ENCODE measurements around the gene GMPPA.

Gene GMPPA

DNA sequence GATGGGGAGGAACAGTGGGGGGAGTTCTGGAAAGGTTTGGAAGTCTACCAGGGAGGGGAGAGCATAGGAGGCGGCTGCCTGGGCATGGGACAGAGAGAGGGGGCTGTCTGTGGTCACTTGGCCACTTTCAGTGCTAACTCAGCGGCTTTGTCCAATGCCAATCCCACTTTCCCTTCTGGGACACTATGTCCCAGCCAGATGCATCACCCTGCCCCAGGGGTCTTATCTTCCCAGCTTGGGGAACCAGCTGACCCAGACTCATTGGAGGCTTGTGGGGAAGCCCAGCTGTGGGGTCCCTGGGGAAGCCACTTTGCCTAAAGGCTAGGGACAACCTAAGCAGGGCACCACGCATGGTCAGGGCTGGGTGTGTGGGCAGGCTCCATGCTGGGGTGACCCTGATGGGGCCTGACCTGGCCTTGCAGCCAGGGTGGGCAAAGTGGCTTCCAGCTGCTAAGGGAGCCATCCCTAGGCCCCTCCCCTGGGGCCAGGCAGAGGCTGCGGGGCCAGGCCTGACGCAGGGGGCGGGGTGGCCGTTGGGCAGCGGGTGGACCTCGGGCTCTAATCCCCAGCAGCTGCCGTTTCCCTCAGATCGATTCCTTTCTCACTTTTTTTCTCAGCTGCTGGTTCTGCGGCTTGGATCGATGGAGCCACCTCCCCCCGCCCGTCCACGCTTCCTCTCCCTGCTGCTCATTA, 14.0 kb downstream of the GMPPA start:
- H3K4me3 ChIP-seq (ENCODE audit: low read length): no peak overlapping the region
- TF ChIP-seq, protein P1, sequence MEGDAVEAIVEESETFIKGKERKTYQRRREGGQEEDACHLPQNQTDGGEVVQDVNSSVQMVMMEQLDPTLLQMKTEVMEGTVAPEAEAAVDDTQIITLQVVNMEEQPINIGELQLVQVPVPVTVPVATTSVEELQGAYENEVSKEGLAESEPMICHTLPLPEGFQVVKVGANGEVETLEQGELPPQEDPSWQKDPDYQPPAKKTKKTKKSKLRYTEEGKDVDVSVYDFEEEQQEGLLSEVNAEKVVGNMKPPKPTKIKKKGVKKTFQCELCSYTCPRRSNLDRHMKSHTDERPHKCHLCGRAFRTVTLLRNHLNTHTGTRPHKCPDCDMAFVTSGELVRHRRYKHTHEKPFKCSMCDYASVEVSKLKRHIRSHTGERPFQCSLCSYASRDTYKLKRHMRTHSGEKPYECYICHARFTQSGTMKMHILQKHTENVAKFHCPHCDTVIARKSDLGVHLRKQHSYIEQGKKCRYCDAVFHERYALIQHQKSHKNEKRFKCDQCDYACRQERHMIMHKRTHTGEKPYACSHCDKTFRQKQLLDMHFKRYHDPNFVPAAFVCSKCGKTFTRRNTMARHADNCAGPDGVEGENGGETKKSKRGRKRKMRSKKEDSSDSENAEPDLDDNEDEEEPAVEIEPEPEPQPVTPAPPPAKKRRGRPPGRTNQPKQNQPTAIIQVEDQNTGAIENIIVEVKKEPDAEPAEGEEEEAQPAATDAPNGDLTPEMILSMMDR (conservative IDR thresholded peaks at IDR 0.05; ENCODE audit: low read depth, low read length): no peak
- no peak for DNase-seq (ENCODE audit: low read depth)

DNA sequence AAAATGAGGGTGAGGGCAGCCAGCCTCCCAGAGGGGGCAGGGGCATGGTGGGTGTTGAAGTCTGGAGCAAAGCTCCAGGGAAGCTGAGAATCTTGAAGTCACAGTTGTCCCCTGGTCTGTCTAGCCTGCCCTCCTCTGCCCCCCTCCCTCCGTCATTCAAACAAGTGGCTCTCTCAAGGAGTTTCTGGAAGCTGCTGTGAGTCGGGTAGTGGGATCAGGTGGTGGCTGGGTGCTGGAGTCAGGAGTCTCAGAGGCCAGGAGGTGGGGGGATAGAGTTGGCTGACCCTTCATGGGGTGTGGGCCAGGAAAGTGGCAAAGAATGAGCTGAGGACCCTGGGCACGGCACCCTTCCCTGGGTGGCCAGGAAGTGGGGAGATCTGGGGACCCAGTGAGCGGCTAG, 15.1 kb downstream of the GMPPA start:
- DNase-seq (ENCODE audit: low read depth): no peak
- TF ChIP-seq, protein P1 (conservative IDR thresholded peaks at IDR 0.05; ENCODE audit: low read depth, low read length): no peak
- H3K4me3 ChIP-seq (ENCODE audit: low read length): no peak overlapping the region

DNA sequence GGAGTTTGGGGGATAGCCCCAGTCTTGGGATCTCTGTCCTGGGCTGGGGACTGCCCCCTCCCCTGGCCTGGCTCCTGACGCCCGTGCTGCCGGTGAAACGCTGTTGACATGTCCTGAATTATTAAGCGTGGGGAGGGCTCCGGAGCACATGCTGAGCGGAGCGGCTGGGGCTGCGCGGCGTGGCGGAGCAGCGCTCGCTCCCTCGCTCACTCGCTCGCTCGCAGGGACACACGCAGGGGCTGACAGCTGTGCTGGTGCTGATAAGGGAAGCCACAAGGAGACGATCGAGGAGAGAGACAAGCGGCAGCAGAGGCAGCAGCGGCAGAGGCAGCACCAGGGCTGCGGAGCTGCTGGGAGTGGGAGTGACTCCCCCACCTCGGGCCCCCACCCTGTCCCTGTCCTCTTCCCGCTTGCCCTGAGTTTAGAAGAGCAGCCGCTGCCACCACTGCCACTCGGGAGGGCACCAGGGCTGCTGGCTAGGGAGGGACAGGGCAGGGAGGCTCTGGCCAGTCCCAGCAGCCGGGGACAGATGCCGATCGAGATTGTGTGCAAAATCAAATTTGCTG, 15.6 kb downstream of the GMPPA start, which contains the start of gene ASIC4:
ASIC4 (plus strand) TSS at position 287 of the 566 bp plus-strand sequence; CDS start at position 530, 243 bp downstream.
- H3K4me3 ChIP-seq (ENCODE audit: low read length): no peak within 1 kb of the TSS
- TF ChIP-seq, protein P1 (conservative IDR thresholded peaks at IDR 0.05; ENCODE audit: low read depth, low read length): no peak
- no peak for DNase-seq (ENCODE audit: low read depth)

DNA sequence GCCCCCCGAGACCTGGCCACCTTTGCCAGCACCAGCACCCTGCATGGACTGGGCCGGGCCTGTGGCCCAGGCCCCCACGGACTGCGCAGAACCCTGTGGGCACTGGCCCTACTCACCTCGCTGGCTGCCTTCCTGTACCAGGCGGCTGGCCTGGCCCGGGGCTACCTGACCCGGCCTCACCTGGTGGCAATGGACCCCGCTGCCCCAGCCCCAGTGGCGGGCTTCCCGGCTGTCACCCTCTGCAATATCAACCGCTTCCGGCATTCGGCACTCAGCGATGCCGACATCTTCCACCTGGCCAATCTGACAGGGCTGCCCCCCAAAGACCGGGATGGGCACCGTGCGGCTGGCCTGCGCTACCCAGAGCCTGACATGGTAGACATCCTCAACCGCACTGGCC, 16.1 kb downstream of the GMPPA start:
- TF ChIP-seq, protein P1 (conservative IDR thresholded peaks at IDR 0.05; ENCODE audit: low read depth, low read length): no peak
- no peak overlapping the region for H3K4me3 ChIP-seq (ENCODE audit: low read length)
- DNase-seq (ENCODE audit: low read depth): no peak

DNA sequence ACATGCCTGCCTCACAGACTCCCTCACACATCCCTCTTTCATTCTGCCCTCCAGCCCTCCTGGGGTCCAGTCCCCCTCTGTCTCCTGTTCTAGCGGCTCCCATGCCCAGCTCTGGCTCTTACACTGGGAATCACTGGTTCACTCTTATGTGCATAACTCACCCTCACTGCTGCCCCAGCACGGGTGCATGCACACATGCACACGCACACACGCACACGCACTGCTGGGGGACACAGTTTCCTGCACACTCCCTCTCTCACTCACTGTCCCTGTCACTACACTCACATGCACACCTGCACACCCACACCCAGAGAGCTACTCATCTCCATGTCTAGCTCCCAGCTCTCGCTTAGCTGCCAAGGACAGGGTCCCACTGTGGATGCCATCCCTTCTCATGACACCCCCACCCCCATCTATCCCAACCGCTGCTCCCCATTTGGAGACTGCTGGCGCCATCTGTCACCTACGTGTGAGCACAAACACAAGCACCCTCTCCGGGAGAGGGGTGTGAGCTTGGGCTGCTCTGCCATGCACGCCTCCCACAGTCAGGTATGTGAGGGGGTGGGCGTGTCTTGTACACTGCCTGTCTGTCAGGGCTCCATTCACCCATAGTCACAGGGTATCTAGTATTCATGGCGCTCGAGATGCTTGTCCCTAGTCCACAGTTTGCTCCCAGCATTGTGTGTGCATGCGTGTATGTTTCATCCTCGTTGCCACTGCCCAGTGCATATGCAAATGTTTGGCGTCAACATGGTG, 17.4 kb downstream of the GMPPA start:
- no peak overlapping the region for H3K4me3 ChIP-seq (ENCODE audit: low read length)
- TF ChIP-seq, protein P1 (conservative IDR thresholded peaks at IDR 0.05; ENCODE audit: low read depth, low read length): no peak
- DNase-seq (ENCODE audit: low read depth): no peak

DNA sequence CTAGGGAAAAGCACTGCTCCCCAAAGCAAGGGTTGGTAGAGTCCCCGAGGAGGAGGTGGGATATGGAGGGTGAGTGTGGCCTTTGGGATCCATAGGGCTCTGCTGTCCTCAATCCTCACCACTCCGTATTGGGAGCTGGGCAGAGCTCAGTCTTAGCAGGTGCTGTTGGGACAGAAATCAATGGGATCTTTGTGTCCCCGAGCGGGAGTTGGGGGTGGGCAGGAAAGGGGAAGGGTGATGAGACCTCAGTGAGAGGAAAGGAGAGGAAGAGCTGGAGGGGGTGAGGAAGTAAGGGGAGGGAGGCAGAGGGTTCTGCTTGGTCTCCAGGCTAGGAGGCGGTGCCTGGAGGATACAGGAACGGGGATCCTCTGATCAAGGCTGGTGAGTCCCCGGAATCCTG, 18.2 kb downstream of the GMPPA start:
- no peak overlapping the region for H3K4me3 ChIP-seq (ENCODE audit: low read length)
- DNase-seq (ENCODE audit: low read depth): no peak
- TF ChIP-seq, protein P1 (conservative IDR thresholded peaks at IDR 0.05; ENCODE audit: low read depth, low read length): no peak

Measured in retinal pigment epithelial cell (primary cell).